ENCODE data around the gene GTF2F2.
"Not testable (repeated sequence)": the region's sequence is repeated elsewhere in the genome, so short reads cannot be mapped to it uniquely, and the experiment has no call there.

Gene GTF2F2

DNA sequence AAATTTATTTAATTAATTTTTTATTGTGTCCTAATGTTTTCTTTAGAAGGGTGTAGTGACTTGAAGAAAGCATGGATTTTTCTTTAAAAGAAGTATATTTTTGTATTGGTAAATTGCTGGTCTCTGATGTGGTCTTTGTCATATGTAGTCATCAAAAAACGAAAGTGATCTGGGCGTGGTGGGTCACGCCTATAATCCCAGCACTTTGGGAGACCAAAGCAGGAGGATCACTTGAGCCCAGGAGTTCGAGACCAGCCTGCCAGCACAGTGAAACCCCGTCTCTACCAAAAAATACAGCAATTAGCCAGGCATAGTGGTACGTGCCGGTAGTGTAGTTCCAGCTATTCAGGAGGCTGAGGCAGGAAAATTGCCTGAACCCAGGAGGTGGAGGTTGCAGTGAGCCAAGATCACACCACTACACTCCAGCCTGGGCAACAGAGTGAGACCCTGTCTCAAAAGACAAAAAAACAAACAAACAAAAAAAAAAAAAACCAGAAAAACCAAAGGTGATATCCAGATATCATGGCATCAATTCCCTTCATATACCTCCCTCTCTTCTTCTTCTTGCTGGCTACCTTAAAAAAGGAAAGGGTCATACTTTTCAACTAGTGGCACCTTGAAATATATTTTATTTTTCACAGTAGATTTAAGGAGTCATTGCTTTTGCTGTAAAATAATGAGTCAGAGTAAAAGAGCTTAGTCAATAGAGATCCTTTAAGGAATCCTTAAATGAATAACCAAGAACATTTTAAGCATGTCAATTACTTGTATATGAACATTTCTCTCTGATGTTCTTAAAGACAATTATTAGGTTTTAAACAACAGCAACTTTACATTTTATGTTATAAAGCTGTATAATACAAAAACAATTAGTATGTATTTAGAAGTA lies 60.6 kb downstream of the GTF2F2 start:
- no peak for DNase-seq

DNA sequence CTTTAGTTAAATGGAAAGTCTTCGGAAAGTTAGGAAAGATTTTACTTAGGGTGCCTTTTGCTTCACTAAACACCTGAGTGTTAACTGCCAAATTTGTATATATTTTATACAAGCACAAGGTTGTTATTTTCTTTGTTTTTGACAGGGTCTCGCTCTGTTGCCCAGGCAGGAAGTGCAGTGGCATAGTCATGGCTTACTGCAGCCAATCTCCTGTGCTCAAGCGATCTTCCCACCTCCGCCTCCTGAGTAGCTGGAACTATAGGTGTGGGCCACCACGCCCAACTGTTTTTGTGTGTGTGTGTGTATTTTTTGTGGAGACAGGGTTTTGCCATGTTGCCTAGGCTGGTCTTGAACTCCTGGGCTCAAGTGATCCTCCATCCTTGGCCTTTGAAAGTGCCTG lies 64.4 kb downstream of the GTF2F2 start:
- no peak for DNase-seq

DNA sequence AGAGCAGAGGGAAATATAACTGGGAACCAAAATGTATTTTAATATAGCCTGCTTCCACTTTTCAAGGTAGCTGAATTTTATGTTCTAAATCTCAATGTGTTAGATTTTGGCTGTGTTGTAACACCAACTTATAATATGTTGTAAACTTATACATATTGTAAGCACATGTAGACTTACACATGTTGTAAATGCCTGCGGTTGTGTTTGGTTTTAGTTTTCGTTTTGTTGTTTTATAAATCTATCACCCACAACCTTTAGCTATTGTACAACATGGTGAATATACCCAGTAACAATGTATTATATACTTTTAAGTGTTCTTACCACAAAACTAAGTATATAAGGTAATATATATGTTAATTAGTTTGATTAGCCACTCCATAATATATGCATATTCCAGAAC lies 65.0 kb downstream of the GTF2F2 start:
- no peak for DNase-seq

DNA sequence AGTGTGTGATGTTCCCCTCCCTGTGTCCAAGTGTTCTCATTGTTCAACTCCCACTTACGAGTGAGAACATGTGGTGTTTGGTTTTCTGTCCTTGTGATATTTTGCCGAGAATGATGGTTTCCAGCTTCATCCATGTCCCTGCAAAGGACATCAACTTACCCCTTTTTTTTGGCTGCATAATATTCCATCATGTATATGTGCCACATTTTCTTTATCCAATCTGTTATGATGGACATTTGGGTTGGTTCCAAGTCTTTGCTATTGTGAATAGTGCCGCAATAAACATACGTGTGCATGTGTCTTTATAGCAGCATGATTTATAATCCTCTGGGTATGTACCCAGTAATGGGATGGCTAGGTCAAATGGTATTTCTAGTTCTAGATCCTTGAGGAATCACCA lies 68.8 kb downstream of the GTF2F2 start:
- not testable (repeated sequence) for DNase-seq

DNA sequence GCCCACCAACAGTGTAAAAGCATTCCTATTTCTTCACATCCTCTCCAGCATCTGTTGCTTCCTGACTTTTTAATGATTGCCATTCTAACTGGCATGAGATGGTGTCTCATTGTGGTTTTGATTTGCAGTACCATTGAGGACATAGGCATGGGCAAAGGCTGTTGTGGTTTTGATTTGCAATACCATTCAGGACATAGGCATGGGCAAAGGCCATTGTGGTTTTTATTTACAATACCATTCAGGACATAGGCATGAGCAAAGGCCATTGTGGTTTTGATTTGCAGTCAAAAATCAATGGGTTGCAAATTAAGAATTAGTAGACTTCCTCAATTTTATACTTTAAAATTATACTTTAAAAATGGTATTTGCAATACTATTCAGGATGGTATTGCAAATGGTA lies 69.2 kb downstream of the GTF2F2 start:
- not testable (repeated sequence) for DNase-seq

DNA sequence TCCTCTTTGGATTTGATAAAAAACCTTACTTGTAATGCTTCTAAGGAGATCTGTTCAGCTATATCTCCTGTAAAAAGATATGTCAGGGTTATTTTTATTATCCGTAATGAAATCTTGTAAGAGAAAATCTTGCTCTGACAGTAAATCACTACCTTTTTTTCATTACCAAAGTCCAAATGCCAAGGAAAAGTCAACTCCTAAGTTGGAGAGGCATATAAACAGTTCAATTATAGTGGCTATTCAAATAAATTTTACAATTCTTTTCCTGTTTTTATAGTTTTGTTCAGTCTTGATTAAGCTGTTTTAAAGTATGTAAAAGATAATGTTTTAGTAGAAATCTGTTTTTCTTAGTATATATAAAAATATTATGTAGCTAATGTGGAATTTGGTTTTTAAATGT lies 71.6 kb downstream of the GTF2F2 start:
- DNase-seq = no peak

DNA sequence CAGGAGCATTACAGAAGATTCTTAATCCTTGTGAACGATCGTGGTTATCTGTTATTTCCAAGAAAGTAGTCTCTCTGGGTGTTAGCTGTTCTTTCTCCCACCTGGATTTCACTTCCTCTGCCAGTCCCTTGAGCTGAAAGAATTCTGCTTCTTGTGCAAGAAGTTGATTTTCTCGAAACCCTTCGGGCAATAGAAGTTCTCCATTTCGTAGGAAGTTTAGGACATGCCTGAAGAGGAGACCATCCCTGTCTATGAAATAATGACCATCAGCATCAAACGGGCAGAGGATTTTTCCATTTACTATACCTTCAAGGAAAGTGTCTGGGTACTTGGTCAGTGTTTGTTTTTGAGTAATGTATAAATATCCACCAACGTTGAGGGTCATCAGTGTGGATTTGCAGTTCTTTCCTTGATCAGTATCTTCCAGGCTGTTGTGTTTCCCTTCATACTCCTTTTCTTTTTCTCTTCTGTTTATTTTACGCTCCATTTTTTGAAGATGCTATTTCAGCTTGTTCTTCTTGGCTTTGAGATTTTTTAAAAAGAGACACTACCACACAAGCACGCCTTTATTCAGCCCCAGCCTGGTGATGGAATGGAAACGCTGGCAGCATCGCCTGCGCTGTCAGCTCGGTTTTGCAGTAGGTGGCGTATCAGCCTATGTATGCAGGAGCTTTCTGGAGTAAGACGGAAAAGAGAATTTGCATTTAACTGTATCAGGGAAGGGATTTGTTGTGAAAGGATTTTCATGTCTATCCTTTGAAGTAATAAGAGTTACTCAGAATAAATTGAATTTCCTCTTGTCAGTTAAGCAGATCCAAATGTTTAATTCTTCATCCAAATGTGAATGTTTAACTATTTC lies 74.0 kb downstream of the GTF2F2 start:
- peak; percentile 71 to 92 for DNase-seq

DNA sequence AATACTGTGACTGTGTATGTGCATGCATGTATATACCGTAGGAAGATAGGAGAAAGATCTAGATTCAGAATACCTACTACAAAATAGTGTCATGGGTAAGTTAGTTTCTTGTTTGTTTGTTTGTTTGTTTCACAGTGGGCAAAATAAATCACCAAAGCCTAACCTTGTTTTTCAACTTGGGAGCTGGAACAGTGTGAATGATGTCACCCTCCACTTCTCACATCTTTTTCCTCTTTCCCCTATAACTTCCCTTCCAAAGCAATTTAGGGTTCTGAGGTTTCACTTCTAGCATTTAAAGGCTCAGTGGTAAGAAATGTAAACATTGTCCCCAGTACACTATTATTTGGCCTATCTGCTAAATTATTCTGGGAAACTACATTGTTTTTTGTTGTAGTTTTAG lies 75.1 kb downstream of the GTF2F2 start:
- peak in 1 of 2 donors; percentile 26 for DNase-seq

DNA sequence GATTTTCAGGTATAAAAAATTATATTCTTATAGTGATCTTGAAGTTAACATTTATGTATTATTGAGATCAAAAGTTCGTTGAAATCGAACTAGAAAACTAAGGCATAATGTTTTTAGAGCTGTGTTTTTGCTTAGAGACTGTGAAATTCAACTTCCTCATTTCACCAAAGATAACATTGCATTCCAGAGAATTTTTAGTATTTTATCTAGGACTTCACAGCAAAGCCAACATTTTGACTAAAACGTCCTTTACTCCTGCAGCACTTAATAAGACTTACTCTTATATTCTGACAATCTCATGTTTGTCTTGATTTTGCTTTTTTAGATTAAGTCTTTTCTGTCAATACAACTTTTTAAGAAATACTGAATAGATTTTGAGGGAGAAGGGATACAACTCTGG lies 75.8 kb downstream of the GTF2F2 start:
- DNase-seq = no peak

DNA sequence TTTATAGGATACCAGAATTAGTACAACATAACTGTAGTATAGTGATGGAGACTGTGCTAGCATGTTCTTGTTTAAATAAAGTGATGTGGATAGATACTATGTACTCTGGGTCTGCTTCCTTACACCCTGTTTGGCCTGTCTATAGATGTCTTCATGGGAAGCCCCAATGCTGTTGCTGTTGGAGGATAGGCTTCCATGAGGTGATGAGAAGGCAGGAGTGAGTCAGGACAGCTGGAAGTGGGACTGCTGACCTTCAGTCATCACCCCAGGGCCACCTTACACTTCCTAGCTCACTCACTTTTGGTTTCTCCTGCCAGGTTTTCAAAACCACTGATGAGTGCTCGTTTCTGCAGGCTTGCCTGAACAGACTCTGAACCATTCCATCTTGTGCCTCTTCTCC lies 76.3 kb downstream of the GTF2F2 start:
- DNase-seq = no peak

DNA sequence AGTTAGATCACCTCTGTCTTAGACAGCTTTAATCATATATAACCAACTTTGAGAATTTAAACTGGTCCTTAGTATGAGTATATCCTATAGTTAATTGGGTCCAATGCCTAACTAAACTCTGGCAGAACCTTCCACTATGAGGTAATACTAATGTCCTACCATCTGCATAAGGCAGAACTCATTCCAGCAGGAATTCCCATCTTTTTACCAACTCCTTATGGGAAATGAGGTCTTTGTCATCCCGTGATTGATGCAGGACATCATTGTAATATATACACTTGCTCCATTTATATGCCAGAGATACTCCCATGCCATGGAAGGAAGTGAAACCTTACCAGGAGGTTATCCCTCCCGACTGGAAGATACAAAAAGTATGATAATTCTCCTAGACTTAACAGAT lies 77.7 kb downstream of the GTF2F2 start:
- no peak for DNase-seq

DNA sequence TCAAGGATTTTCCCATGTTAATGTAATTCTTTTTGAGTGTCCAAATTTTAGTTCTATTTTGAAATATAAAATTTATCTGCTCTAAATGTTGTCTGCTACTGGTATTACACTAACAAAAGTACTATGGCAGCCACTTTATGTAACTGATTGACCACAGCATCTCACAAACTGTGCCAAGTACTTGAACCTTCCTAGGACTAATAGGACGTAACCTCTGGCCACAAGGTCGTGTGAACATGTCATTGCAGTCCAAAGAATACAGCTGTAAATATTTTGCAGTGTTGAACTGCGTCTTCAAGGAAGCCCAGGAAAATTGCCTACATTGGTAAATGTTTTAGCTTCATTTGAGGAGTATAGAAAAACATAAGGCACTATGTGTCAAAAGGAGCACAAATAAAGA lies 78.6 kb downstream of the GTF2F2 start:
- no peak for DNase-seq

DNA sequence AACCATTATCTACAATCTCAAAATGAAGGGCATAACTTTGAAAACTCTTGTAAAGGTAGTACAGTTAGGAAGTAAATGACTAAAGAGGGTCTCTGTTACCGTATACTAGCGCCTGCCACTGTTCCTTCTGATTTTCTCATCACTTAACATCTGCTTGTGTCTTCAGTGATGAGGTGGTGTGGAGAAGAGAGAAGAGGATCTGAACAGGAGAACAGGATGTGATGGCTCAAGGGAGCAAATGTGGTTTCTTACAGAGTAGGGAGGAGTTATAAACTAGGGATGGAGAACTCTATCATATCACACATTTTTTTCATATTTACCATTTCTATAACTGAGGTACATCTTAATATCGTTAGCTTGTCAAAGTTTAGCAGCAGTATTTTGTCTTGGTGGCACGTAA lies 79.4 kb downstream of the GTF2F2 start:
- DNase-seq = no peak

DNA sequence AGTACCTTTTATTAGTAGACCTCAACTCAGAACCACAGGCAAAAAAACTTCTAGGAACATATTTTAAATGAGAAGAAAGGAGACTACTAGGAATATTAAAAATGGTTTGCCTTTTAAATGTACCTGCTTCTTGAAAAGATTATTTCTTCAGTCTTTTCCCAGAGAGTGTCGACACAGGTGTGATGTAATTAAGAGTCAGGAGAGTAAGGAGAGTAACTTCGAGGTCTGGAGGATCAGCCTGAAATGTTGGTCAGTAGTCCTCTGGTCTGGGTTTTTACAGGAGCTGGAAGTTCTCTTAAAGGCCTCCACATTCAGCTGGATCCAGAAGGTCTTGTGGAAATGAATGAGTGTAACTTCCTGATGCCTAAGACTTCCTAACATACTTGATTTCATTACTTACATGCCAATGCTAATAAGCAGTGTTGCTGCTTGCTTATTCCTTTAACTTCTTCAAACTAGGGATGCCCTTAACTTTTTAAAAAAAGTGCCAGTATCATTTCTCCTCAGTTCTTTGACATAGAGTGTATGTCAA lies 80.5 kb downstream of the GTF2F2 start, which contains the start of gene KCTD4:
TSS of gene KCTD4 (minus strand) at position 345 of the 532 bp plus-strand sequence. CDS start 6,478 bp downstream, outside the sequence.
- no peak for DNase-seq

DNA sequence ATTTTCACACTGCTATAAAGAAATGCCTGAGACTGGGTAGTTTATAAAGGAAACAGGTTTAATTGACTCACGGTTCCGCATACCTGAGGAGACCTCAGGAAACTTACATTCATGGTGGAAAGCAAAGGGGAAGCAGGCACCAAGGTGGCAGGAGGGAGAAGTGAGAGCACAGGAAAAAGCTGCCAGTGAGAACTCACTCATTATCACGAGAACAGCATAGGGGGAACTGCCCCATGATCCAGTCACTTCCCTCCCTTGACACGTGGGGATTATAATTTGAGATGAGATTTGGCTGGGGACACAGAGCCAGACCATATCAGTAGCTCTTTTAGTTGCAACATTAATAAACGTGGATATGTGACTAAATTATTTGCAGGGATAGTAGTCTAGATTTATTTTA lies 84.8 kb downstream of the GTF2F2 start:
- no peak for DNase-seq

DNA sequence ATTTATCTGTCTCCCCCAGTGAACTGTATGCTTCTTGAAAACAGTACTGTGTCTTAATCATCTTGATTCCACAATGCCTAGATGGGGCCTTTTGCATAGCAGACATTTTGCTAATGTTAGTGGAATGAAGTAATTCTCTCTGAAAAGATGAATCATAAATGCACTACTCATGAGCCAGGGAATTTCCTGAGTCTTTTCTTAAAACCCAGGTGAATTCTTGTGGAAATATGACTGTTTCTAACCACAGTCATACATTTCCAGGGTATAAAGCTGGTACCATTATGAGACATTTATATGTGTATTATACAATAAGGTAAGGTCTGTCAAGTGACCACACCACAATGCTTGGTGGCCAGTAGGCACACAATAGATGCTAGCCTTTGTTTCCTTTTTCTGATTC lies 86.0 kb downstream of the GTF2F2 start:
- DNase-seq = no peak

DNA sequence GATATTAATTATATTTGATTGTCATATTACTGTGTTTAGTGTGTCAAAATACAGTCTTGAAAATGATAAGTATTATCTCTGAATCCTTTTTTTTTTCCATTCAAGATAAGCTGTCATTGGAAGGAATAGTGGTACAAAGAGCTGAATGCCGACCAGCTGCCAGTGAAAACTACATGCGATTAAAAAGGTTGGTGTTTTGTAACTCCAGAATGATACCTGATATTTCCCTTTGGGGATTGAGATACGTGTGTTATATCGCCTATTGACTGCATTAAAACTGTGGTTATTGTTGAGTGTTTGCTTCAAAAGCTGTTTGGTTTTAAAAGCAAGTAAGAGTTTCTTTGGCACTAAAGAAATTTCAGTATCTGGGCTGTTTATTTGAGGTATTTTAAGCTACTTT lies 87.0 kb downstream of the GTF2F2 start:
- no peak for DNase-seq

DNA sequence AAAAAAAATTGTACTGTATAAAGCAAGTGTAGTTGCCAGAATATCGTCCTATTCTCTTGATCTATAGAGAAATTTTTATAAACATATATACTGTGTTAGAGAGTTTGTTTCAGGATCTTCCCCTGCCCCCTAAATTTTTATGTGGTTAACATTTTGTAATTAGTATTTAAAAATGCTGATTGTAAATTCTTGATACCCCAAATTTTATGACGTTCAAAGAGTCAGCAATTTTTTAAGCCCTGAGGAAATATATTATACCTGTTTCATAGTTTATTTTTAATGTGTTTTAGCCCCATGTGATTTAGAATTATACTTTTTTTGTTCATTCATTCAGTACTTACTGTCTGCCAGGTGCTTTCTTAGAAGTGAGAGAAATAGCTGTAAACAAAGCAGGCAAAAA lies 87.8 kb downstream of the GTF2F2 start:
- DNase-seq = no peak

DNA sequence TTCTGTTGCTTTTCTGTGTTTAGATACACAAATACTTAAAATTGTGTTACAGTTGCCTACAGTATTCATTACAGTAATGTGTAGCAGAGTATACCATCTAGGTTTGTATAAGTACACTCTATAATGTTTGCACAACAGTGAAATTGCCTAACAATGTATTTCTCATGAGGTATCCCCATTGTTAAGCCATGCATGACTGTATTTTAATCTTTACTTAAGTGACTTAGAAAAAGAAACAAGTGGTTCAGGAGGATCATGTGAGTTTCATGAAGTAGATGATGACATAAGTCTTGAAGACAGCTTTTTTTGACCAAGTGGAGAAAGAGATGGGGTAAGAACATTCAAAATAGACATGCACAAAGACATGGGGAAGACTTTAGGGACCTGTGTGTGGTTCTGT lies 88.9 kb downstream of the GTF2F2 start:
- no peak for DNase-seq

DNA sequence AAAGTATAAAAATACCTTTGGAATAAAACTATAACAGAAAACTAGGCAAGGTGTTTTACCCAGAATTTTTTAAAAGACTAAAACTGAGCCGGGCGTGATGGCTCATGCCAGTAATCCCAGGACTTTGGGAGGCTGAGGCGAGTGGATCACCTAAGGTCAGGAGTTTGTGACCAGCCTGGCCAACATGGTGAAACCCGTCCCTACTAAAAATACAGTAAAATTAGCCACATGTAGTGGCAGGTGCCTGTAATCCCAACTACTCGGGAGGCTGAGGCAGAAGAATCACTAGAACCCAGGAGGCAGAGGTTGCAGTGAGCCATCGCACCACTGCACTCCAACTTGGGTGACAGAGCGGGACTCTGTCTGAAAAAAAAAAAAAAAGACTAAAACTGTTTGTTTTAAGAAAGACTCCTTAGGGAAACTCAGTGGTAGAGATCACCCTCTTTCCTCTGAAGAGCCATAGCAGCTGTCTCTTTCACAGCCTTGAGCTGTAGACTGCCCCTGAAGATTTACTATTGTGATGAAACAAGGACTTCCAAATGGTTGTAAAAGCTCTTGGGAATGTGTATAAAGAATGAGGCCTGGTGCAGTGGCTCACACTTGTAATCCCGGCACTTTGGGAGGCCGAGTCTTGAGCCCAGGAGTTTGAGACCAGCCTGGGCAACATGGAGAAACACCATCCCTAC lies 95.2 kb downstream of the GTF2F2 start:
- DNase-seq = no peak

DNA sequence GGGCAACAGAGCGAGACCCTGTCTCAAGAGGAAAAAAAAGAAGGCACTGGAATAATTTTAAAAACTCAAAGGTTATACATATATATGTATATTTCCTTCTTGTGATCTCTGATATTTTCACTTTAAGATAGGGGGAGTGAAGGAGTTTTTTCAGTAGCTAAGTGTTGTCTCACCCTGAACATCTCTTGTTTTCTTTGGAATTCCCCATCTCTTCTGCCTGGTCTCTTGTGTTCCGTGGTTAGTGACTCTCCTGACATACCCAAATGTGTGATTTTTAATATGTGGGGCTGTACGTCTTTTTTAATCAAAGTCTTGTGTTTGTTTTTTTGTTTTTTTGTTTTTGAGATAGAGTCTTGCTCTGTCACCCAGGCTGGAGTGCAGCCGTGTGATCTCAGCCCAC lies 95.9 kb downstream of the GTF2F2 start:
- DNase-seq = no peak

DNA sequence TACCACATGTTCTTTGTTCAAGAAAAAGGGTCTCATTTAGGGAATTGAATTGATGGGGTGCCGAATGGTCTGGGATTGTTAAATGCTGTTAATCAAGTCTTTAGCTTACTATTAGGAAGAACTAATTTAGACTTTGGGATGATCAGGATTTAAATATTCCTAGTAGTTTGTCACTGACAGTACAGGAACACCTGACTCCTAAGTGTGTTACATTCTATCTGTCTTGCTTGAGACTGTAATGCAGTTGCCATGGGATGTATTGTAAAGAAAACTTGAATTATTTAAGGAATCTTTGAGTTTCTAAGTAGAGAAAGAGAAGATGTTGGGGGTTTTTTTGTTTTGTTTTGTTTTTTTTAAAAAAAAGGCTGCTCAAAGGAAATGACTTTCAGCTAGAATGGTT lies 98.4 kb downstream of the GTF2F2 start:
- no peak for DNase-seq

All from hippocampal formation (tissue), 2 donors.